ENCODE results near the gene DLEC1. TPM values are rescaled to one million over a fixed set of nuclear protein-coding genes. Genes with fewer than 3 reads are reported as not detected.

DLEC1 gene
- total RNA-seq, 4 donors from 2014 or later: 0.19 to 2.1 (median 0.50) TPM

DNA sequence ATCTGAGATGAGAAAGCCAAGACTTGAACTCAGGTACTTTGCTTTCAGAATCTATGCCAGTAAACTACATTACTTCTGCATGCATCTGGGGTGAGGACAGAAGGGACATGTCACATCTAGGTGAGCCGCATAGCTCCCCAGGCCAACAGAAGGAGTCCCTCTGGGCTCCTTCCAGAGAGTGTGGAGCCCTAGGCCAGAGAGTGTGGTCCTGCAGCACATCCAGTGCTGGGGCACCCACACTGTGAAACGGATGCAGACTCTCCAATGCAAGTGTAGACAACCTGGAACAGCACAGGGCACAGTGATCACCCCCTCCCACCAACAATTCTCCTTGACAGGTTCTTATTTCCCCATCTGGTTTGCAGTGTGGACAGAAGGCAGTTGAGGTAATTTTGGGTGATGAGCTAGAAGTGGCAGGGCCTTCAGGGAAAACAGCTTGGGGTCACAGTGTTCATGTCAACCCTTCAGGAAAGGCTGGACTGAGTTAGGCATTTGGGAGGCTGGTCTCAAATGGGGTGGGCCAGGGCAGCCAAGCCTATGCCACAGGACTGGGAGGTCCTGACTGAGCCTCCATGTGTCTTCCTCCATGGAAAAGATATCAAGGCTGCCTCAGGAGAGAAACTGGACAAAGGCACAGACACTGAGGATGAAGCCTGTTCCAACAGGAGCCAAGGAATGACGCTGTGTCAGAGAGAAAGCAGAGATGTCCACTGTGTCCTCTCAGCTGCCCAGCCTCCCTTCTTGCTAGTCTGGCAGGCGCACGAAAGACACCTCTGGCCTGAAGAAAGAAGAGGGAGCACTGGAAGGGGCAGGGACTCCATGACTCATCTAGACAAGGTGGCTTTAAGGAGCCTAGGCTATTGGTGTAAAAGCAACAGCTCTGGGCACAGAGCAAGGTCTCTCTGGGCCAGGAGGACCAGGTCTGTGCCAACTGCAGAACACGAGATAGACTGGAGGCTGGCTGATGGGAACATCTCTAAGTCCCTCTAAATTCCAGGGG, 11.2 kb upstream of the DLEC1 start:
- Histone ChIP-seq H3K36me3 (no peaks in the 10 kb centered on the region), H3K4me3 (peak overlapping the region; percentile 87), H3K27ac (peak overlapping the region; percentile 92), H3K4me1 (peaks cover 92% of the 10 kb centered on the region), H3K9me3 (no peaks in the 10 kb centered on the region), H3K27me3 (no peaks in the 10 kb centered on the region)
- 74% methylated on average over 6 of the region's 6 CpGs for WGBS
- TF ChIP-seq POLR2AphosphoS5 (IDR thresholded peaks at IDR 0.05) (no peak), POLR2A (IDR thresholded peaks at IDR 0.05) (no peak), EP300 (IDR thresholded peaks at IDR 0.05) (no peak)
- TF ChIP-seq, protein P1, sequence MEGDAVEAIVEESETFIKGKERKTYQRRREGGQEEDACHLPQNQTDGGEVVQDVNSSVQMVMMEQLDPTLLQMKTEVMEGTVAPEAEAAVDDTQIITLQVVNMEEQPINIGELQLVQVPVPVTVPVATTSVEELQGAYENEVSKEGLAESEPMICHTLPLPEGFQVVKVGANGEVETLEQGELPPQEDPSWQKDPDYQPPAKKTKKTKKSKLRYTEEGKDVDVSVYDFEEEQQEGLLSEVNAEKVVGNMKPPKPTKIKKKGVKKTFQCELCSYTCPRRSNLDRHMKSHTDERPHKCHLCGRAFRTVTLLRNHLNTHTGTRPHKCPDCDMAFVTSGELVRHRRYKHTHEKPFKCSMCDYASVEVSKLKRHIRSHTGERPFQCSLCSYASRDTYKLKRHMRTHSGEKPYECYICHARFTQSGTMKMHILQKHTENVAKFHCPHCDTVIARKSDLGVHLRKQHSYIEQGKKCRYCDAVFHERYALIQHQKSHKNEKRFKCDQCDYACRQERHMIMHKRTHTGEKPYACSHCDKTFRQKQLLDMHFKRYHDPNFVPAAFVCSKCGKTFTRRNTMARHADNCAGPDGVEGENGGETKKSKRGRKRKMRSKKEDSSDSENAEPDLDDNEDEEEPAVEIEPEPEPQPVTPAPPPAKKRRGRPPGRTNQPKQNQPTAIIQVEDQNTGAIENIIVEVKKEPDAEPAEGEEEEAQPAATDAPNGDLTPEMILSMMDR (IDR thresholded peaks at IDR 0.05): no peak
- no peak for DNase-seq (ENCODE audit: low spot score in 2 of 2)

DNA sequence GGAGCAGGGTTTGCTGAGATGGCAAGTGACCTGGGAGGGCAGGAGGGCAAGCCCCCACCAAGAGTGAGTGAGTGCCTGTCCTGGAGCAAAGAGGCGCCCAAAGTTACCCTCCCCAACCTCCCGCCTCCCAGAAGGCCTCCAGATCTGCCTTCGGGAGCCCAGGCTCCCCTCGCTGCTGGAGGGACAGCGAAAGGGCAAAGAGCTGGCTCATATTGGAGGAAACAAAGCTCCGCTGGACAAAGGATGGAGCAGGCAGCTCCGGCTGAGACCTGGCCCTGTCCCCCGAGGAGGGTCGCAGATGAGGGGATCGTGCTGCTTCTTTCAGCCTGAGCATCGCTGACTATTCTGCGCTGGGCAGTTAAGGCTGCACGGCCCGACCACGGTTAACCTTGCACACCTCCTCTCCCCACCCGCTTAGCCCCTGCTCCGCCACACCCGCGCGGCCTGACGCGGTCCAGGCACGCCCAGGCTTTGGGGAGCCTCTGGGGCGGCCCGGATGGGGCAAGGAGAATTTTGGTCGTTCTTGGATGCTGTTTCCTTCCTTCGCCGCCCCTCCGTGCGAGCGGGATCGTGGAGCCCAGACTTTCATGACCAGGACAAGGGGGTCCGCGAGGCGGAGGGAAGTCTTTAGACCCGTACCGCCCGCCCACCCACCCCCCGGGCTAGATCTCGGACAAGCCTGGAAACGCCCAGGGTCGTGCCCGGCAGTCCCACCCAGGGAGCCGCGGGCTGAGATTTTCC, 10.2 kb upstream of the DLEC1 start:
- 25% methylated on average over 32 of the region's 45 CpGs for WGBS
- H3K4me3 ChIP-seq: peak overlapping the region; percentile 87
- no peaks in the 10 kb centered on the region for H3K9me3 ChIP-seq
- no peaks in the 10 kb centered on the region for H3K27me3 ChIP-seq
- H3K36me3 ChIP-seq: no peaks in the 10 kb centered on the region
- DNase-seq (ENCODE audit: low spot score in 2 of 2): peak; percentile 74 to 82
- H3K4me1 ChIP-seq: peaks cover 86% of the 10 kb centered on the region
- H3K27ac ChIP-seq: peak overlapping the region; percentile 92
- TF ChIP-seq POLR2A (IDR thresholded peaks at IDR 0.05) (no peak), EP300 (IDR thresholded peaks at IDR 0.05) (no peak), POLR2AphosphoS5 (IDR thresholded peaks at IDR 0.05) (no peak)
- TF ChIP-seq, protein P1 (IDR thresholded peaks at IDR 0.05): no peak

DNA sequence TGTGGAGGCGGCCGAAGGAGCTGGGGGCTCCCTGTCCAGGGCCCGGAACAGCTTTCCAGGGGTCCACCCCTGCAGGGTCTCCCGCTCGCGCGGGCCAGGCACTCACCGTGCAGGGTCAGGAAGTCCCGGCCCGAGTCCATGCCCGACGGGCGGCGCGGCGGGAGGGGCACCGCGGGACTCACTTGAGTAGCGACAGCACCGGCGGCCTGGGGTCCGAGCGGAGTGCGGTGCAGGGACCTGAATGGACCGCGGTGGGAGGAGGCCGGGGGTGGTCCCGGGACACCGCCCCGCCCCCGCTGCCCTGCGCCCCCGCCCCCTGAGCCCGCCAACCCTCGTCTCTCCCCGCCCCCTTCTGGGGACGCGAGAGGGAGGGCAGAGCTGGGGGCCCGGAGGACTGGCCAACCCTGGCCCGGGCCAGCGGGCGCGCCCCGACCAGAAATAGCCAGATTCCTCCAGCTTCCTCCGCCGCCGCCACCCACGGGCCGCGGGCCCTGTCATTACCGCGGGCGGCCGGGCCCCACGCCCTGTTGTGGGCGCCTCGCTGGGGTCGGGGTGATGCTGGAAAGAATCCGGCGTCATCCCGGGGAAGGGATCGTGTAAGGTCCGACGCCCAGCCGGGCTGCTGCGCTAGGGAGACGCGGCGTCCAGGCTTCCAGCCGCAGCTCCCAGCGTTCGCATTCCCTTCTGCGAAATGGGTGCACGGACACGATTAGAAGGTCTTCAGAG, 9.4 kb upstream of the DLEC1 start, which contains the start of gene PLCD1:
Gene PLCD1, minus strand, starts transcription at position 243 of the 726 bp plus-strand sequence. Its CDS starts 103 bp downstream, at position 140.
- H3K27ac ChIP-seq: peak within 1 kb of the TSS; percentile 92
- WGBS: 0% methylated on average over 5 of the region's 75 CpGs
- no peaks in the 10 kb centered on the region for H3K27me3 ChIP-seq
- no peaks in the 10 kb centered on the region for H3K9me3 ChIP-seq
- DNase-seq (ENCODE audit: low spot score in 2 of 2): peak; percentile 87 to 91
- H3K4me1 ChIP-seq: peaks cover 78% of the 10 kb centered on the region
- H3K36me3 ChIP-seq: no peaks in the 10 kb centered on the region
- TF ChIP-seq POLR2AphosphoS5 (IDR thresholded peaks at IDR 0.05) (peak in 1 of 3 donors; percentile 21), EP300 (IDR thresholded peaks at IDR 0.05) (no peak)
- peak within 1 kb of the TSS; percentile 87 for H3K4me3 ChIP-seq

DNA sequence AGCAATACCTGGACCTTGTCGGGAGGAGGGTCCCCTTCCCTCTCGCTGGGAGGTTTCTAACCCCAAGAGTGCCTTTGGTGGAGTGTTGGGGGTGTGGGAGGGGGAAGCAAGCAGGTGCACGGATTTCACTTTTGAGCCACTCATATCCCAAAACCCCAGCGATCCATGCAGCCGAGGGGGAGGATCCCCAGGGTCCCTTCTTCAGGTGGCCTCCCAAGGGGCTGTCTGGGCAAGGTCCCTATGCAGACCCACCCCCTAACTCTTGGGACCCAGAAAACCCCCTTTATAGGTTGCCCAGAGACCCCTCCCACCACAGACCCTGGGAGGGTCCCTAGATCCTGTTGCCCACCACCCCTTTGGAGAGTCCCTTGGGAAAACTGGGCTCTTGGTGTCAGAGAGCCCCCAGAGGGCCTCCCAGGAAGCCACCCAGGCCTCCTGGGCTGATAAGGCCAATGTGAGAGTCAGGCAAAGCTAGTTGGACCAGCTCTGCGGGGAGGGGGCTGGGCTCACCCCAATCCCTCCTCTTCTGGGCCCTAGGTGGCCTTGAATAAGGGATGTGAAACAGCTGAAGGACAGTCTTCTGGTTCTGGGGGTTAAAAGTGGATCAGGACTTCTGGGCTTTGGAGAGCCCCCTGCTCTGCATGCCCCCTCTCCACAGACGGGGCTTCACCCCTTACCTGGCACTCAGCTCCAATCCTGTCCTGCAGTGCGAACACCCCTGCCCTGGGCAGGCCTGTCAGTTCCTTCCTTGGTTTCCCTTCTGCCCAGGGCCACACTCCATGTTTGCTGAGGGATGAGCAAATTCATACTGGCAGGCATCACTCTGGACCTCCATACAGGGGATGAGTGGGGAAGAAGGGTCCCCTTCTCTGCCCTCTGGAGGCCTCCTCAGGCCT, 8.6 kb upstream of the DLEC1 start:
- Histone ChIP-seq H3K9me3 (no peaks in the 10 kb centered on the region), H3K4me1 (peaks cover 75% of the 10 kb centered on the region), H3K4me3 (peak overlapping the region; percentile 87), H3K36me3 (no peaks in the 10 kb centered on the region), H3K27ac (peak overlapping the region; percentile 92), H3K27me3 (no peaks in the 10 kb centered on the region)
- DNase-seq (ENCODE audit: low spot score in 2 of 2): peak in 1 of 2 donors; percentile 67
- WGBS: 36% methylated on average over 7 of the region's 8 CpGs
- TF ChIP-seq EP300 (IDR thresholded peaks at IDR 0.05) (no peak), POLR2AphosphoS5 (IDR thresholded peaks at IDR 0.05) (no peak), POLR2A (IDR thresholded peaks at IDR 0.05) (no peak)
- TF ChIP-seq, protein P1 (IDR thresholded peaks at IDR 0.05): no peak

Data from suprapubic skin (tissue), 4 donors.